ENCODE measurements around the gene FGD2.

The FGD2 gene

DNA sequence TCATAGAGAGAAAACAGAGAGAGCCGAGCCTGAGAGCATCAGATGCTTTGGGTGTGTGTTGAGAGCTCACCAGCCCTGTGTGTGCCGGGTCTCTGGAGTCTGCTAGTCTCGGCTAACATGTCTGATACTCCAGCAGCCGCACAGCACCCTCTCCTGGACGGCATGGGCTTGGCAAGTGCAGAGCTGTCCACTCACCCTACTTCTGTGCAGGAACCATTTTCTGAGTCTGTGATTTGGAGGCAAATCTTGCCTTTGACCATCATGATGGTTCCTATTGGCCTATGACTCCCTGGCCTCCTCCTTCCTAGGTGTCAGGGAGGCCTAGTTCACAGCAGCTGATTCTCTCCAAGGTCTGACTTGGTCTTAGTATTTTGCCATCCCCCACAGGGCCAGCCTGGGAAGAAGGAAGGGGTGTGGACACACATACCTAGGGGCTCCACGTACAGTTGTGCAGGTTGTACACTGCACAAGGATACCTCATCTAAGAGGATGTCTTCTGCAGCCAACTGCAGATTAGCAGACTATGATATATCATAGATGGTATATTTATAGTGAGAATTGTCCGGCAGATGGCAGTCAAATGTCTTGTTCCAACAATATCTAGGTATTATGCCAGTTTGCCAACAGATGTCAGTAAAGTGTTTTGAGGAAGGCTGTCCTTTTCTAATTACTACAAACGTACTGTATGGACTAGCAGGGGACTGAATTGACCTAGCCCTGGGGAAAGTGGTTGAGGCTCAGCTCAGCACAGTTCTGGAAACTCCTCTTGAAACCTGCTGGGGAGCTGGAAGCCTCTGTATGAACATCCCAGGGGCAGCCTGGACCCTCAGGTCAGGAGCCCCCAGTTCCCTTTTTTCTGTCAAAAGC lies 13.0 kb downstream of the FGD2 start:
- DNase-seq: peak; percentile 88

DNA sequence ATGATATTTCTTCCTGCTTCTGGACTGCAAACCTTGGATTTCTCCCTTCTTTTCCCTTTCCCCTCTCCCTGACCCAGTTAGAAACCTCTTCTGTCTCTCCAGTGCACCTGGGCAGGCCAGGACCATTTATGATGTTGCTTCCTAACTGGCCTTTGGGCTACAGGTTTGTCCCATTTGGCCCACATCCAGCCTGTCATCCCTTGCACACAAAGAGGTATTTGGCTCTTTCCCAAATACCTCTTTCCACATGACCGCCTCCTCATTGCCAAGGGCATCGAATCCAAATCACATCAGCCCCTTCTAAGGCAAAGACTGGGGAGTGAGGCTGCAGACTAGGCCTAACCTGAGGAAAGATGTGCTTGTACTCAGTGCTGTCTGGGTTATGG lies 13.6 kb downstream of the FGD2 start:
- peak; percentile 93 for DNase-seq

DNA sequence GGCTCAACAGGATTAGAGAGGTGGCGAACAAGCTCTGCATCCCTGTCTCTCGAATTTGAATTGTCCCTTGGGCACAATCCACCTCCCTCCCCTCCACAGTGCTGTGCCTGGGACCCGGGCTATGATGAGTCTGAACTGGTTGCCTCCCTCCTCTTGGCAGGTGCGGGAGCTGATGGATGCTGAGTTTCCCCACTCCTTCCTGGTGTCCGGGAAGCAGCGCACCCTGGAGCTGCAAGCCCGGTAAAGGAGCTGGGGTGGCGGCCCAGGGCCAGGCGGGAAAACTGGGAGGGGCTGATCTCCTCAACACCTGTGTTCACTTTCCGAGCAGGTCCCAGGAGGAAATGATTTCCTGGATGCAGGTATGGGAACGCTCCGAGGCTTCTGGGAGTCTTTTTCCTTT lies 14.9 kb downstream of the FGD2 start:
- peak; percentile 40 for DNase-seq

DNA sequence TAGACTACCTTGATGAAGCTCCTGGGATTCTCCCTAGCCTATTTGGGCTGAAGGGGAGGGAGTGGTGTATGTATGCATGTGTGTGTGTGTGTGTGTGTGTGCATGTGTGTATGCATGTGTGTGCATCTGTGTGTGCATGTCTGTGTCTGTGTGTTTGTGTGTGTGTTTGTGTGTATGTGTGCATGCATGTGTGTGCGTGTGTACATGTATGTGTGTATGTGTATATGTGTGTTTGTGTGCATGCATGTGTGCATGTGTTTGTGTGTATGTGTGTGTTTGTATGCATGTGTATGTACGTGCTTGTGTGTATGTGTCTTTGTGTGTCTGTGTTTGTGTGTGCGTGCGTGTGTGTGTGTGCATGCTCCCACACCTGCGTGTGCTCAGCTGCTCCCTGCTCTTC lies 15.4 kb downstream of the FGD2 start:
- DNase-seq: no peak

DNA sequence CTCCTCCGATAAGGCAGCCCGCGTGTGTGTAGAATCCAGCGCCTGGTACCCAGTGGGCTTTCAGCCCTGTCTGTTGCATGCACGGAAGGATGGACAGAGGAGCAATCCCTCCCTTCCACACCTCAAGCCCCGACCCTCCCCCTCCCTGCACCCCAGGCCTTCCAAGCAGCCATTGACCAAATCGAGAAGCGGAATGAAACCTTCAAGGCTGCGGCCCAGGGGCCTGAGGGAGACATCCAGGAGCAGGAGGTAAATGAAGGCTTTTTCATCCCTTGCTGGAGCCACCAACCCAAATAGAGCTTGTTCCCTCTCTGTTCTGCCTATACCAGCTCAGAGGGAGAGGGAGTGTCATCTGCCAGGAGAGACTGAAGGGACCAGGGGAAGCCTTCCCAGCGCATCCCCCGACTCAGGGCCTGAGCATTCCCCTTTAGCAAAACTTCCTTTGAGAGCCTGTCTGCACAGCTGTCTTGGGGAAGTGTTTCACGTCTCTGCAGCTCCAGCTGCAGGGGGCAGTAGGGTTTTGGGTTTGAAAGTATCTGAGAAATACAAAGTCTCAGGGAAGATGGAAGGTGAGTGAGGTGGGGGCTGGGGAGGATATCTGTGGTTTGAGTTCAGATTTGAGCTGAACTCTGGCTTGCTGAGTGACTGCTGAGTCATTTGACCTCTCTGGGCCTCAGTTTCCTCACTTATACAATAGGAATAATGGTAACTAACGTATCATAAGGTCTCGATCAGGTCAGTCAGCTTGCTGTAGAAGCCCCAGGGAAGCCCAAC lies 16.1 kb downstream of the FGD2 start:
- DNase-seq: no peak

DNA sequence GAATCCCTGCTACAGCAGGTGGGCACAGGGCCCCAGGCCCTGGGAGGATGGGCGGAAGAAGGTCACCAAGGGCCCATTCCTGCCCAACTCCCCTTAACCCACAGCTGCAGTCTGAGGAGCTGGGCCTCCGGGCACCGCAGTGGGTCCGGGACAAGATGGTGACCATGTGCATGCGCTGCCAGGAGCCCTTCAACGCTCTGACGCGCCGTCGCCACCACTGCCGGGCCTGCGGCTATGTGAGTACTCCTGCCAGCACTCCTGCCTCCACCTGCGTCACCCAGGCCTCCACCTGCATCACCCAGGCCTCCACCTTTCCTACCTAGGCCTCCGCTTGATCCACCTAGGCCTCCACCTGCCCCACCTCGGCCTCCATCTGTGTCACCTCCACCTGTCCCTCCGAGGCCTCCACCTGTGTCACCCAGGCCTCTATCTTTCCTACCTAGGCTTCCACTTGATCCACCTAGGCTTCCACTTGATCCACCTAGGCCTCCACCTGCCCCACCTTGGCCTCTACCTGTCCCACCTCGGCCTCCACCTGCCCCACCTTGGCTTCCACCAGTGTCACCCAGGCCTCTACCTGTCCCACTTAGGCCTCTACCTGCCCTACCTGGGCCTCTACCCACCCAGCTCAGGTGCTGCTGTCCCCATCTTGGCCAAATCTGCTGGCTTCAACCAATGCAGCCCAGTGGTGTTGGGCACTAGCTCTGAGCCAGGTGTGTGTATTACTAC lies 16.8 kb downstream of the FGD2 start:
- no peak for DNase-seq

DNA sequence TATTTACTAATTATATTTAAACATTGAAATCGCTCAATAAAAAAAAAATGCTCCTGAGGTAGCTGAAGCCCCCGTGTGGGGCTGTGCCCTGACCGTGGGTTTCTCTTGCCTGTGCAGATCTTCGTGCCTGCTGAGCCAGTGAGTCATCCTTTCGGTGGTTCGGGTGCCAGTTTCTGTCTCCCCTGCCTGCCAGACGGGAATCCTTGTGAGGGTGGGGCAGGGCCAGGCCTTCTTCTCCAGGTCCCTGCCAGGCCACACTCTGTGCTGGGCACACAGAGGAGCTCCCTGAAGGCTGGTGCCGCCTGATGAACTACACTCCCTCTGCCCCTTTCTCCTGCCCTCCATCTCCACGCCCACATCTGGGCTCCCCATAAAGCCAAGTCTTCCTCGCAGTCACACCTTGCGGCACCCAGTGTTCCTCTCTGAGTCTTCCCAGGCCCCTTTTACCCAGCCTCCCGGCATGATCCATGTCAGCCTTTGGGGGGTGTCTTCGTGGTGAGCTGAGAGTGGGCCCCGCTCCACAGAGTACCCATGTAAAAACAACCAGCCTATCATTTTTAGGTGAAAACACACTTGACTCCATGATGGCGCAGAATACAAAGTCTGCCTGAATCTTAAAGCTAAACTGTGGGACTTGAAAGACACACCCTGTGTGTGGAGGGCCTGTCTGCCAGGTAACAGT lies 19.3 kb downstream of the FGD2 start:
- DNase-seq: no peak

DNA sequence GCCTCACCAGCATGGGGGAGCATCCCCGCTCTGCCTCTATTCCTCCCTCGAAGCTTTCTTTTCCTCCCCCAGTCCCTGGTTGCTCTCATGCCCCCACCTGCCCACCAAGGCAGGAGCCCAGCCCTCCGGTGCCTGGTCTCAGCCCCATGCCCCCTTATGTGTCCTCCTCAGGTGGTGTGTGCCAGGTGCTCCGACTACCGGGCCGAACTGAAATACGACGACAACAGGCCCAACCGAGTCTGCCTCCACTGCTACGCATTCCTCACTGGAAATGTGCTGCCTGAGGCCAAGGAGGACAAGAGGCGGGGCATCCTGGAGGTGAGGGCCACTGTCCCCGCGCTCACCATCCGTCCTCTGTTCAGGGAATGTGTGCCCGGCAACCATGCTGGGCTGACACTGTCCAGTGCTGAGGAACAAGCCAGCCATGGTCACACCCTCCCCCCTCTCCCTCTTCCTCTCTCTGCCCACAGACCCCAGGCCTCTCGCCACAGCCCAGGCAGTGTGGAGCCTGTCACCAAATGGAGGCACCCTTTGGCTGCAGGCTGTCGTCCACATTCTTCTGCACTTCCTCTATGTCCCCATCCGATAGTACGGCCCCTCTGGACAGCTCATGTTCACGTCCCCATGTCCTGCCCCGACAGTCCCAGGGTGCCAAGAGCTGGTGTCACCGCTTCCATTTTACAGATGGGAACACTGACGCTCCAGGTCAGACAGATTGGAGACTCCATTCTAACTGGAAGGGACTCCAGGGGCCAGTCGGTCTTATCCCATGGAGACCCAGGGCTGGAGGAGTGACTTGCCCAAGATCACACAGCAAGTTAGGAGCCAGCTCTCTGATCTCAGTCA lies 20.4 kb downstream of the FGD2 start:
- no peak for DNase-seq

DNA sequence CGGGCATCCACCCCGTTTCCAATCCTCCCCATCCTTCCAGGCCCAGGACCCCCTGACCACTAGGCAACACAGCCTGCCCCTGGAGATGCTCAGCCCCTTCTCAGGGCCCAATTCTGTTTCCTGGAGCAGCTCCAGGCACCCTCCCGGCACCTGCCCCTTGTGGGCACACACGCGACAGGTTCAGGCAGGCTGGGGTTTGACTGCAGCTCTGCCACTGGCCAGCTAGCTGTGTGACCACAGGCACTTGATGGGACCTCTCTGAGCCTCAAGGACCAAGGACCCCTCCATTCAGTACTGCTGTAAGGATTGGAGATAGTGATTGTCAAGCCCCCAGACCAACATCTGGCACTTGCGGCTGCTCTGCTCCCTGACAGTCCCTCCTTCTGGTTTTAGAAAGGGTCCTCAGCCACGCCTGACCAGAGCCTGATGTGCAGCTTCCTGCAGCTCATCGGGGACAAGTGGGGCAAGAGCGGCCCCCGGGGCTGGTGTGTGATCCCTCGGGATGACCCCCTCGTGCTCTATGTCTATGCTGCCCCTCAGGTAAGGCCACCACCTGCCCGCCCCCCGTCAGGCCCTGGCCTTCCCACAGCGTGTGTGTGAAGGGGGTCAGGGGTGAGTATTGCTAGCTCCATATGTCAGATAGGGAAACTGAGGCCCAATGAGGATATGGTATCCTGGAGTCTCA lies 21.7 kb downstream of the FGD2 start:
- DNase-seq: no peak

DNA sequence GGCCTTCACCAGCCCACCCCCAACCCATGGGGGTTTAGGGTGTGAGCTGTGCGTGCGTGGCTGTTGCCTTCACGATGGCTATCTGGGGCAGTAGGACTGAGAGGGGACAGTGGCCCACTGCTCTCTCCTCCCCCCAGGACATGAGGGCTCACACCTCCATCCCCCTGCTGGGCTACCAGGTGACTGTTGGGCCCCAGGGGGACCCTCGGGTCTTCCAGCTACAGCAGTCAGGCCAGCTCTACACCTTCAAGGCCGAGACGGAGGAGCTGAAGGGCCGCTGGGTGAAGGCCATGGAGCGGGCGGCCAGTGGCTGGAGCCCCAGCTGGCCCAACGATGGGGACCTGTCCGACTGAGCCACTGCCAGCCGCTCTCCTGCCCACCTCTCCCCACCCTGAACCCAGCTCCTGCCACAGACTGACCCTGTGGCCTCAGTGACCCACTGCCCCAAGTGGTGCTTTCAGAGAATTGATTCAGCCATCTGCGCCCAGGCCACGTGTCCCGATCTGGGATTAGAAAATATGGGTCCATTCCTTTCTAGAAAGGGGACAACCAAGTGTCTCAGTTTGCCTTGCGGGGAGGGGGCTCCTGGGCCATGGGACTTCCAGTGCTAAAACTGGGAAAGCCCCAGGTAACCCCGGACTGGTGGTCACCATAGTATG lies 22.5 kb downstream of the FGD2 start:
- DNase-seq: no peak

DNA sequence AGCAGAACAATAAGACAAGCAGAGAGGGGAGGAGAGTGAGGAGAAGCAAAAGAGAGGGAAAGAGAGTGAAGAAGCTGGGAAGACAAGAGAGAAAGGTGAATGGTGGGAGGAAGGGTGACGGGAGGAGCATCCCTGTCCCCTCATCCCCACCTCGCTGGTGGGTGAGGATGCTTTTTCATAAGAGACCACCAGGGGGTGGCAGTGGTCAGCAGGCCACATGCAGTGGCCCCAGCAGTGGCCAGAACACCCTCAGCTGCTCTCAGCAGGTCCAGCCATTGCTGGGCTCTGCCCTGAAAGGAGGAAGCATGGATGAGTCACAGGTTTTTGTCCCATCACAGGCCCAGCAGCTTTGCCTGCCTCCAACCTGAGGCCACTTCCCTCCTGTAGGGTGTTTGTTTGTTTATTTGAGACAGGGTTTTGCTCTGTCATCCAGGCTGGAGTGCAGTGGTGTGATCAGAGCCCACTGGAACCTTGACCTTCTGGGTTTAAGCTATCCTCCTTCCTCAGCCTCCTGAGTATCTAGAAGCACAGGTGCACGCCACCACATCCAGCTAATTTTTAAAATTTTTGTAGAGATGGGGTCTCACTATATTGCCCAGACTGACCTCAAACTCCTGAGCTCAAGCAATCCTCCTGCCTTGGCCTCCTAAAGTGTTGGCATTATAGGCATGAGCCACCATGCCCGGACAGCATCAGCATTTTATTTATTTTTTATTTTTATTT lies 24.0 kb downstream of the FGD2 start:
- peak; percentile 46 for DNase-seq

DNA sequence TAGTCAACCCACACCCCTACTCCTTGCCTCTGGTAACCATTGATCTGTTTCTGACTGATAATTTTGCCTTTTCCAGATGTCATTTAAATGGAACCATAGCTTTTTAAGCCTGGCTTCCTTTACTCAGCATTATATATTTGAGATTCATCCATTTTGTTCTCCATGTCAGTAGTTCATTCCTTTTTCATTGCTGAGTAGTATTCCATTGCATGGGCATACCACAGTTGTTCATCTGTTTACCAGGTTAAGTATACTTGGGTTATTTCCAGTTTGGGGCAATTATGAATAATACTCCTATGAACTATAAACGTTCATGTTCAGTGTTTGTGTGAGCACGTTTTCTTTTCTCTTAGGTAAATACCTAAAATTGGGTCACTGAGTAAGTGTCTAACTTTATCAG lies 25.1 kb downstream of the FGD2 start:
- no peak for DNase-seq

DNA sequence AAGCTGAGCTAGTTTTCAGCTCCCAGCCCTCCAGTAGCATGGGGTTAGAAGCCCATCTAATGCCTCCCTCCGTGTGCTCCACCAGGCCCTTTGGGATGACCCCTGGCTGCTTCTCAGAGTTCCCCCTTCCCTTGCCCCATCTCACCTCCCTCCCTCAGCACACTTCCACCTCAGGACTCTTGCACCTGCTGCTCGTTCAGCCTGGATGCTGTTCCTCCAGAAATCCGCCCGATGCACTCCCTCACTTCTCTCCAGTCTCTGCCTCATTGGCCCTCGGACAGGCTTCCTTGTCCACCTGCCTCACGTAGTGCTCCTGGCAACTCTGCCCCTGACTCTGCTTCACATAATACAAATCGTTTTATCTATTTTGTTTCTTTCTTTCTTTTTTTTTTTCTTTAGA lies 26.8 kb downstream of the FGD2 start:
- no peak for DNase-seq

DNA sequence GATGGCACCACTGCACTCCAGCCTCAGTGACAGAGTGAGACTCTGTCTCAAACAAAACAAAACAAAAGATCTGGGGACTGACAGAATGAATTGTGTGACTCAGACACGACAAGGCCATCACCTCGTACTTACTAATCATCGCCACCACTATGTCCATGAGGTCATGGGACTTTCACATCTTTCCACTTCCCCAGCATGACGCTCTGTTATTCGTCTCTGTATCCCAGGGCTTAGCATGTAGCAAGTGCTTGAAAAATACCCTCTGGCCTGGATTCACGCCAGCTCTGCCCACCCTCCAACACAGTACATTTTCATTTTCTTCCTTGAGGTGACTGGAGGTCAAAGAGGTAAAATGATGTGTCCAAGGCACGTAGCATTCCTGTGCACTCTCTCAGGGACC lies 27.8 kb downstream of the FGD2 start:
- DNase-seq: no peak

DNA sequence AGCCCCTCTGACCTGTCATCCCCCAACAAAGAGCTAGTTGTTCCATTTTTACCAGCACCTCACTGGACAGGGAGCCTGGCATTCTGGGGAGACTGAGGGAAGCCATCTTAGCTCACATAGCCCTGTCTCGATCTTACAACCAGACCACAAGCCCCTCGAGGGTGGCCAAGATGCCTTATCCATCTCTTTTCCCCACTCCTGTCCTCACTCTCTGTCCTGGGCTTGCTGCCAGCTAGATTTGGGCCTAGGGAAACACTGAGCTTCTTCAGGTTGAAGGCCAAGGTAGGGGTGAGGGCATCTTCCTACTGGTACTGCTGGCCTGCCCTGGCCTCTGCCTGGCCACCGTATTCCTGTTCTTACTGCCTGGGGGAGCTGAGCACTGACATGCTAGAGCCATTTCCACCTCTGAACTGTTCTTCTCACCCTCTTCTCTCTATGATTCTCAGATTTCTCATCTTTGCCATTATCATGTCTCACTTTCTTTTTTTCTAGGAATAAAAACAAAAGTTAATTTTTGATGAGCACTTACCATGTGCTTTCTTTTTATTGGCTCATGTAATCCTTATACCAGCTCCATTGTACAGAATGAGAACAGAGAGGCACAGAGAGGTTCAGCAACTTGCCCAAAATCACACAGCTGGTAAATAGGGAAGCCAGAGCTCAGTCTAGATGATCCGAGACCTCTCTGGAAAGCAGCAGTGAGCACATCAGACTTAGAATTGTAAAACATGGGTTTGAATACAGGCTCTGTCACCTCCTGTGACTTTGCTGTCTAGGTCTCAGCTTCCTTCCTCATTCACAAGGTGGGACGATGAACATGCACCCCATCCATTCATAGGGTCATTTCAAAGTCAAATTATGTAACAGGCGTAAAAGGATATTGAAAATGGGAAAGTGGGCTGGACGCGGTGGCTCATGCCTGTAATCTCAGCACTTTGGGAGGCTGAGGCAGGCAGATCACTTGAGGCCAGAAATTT lies 28.7 kb downstream of the FGD2 start:
- DNase-seq: no peak

DNA sequence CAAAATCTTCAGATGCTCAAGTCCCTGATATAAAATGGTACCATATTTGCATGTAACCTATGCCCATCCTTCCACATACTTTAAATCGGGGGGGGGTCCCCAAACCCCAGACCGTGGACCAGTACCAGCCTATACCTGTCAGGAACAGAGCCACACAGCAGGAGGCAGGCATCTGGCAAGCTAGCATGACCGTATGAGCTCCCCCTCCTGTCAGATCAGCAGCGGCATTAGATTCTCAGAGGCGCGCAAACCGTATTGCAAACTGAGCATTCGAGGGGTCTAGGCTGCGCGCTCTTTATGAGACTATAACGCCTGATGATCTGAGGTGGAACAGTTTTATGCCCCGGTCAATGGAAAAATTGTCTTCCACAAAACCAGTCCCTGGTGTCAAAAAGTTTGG lies 30.7 kb downstream of the FGD2 start:
- DNase-seq: no peak

DNA sequence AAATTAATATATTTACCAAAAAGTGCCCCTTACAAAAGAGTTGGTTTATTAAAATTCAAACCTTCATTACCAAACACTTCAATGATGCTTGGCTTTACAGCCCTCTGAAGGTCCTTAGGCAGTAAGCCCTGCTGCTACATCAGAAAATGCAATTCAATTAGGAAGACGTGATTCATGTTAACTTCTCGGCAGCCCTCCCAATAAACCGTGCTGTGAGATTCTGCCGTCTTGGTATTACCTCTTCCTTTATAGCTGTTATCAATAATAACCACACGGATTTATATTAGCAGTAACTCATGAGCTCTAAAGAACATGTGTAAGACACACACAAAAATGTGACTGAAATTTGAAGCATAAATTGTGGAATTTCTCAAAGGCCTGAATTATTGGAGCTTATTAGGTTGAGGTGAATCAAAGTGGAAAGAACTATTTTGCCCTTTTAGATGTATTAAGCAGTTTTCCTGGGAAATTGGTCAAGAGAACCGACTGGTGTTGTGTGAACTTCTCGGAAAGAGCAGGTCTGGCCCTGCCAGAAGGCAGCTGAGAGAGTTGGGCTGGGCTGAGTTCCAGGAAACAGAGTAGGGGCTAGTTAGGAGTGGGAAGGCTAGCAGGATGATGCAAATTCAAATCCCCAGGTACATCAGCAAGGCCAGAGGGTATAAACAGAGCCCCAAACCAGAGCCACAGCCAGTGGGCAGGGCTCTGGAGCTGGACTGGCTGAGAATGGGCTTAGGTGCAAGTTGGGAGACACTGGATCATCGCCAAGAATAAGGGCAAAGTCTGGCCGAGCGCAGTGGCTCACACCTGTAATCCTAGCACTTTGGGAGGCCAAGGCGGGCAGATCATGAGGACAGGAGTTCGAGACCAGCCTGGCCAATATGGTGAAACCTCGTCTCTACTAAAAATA lies 33.1 kb downstream of the FGD2 start:
- DNase-seq: no peak

DNA sequence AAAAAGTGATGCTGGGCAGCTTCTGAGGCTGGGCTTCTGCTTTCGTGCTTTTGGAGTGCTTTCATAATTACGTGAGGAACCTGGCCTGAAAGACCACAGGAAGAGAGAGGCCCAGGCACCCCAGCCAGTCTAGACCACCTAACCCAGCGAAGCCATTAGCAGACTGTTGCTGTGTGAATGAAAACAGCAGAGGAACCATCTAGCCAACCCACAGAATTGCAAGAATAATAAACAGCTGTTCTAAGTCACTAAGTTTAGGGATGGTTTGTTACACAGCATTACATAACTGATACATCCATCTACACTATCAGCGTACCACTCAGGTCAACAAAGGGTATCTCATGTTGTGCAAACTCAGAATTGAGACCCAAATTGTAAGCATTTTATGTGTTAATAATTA lies 34.5 kb downstream of the FGD2 start:
- no peak for DNase-seq
